GM12864 (cell line): Measurements from ENCODE around the gene CFAP161.

Experiments
- DNase-seq: peaks from one replicate; pipeline ENCODE4 v3.0.0-alpha.2; 2011; ENCODE audit warnings: low read depth
- H3K4me3 ChIP-seq: 2 replicates; pipeline ENCODE4 v1.5.1; 2011; ENCODE audit warnings: mild to moderate bottlenecking, low read depth, low read length, control low read depth
- TF ChIP-seq, protein P1 (sequence below): IDR thresholded peaks from 2 replicates; pipeline ENCODE4 v1.5.1; 2011; ENCODE audit warnings: low read depth, mild to moderate bottlenecking, moderate library complexity, low read length, control low read depth, inconsistent platforms; ENCODE audit errors: missing control alignments

CFAP161 gene

DNA sequence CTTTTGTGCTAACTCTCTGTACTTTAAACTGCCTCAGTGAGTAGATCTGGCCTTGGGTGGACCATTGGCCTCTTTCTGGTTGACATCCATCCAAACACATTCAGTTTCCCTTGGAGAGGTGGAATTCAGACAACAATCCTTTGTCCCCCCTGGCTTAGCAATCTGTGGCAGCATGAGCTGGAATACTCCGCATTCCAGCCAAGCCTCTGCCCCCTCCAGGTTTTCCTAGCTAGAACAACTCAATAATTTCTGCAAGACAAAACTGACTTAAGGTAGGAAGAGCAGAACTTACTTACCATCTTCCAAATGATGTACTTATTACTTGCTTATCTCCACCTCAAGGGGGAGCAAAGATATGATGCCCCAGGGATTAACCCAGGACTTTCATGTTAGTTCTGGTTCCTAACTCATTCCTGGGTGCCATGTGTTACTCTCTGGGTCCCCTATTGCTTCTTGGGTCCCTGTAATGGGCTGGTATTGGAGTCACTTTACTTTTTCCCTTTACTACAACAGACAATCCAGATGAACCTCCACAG, 40.8 kb downstream of the CFAP161 start:
- TF ChIP-seq, protein P1, sequence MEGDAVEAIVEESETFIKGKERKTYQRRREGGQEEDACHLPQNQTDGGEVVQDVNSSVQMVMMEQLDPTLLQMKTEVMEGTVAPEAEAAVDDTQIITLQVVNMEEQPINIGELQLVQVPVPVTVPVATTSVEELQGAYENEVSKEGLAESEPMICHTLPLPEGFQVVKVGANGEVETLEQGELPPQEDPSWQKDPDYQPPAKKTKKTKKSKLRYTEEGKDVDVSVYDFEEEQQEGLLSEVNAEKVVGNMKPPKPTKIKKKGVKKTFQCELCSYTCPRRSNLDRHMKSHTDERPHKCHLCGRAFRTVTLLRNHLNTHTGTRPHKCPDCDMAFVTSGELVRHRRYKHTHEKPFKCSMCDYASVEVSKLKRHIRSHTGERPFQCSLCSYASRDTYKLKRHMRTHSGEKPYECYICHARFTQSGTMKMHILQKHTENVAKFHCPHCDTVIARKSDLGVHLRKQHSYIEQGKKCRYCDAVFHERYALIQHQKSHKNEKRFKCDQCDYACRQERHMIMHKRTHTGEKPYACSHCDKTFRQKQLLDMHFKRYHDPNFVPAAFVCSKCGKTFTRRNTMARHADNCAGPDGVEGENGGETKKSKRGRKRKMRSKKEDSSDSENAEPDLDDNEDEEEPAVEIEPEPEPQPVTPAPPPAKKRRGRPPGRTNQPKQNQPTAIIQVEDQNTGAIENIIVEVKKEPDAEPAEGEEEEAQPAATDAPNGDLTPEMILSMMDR: no peak
- no peak overlapping the region for H3K4me3 ChIP-seq
- no peak for DNase-seq

DNA sequence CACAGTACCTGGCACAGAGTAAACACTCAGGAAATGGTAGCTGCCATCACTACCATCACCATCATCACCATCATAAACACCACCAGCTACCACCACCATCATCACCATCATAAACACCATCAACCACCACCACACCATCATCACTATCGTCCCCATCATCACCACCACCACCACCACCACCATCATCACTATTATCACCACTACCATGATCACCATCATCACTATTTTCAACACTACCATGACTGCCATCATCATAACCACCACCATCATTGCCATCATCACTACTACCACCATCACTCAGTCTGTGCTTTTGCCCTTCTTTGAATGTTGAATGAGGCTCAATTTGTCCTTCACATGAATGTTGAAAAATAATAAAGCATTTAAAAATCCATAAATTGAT, 41.4 kb downstream of the CFAP161 start:
- DNase-seq: no peak
- TF ChIP-seq, protein P1: no peak
- H3K4me3 ChIP-seq: no peak overlapping the region

DNA sequence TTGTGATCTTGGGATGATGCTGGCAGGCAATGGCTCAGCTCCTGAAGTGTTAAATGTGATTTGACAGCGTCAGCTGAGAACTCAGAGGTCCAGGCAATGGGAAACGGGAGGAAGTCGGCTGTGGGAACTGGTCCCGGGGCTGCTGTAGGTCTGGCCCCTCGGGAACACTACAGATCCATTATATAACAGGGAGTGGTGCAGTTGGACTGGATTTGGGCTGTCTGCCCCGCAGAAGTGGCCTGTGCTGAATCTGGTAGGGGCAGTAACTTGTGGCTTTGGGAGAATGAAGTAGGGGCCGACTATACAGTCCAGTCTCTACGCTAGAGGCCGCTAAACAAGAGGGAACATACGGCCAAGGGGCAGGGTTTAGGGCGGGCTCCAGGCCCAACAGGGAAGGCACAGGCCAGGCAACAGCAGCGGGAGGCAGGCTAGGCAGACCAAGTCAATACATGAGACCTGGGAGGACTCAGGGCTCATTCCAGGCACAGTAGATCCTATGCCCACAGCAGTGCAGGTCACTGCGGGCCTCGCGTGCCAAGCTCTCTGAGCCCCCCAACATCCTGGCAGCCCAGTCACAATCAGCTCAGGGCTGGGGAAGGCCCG, 42.3 kb downstream of the CFAP161 start:
- TF ChIP-seq, protein P1: no peak
- DNase-seq: no peak
- no peak overlapping the region for H3K4me3 ChIP-seq

DNA sequence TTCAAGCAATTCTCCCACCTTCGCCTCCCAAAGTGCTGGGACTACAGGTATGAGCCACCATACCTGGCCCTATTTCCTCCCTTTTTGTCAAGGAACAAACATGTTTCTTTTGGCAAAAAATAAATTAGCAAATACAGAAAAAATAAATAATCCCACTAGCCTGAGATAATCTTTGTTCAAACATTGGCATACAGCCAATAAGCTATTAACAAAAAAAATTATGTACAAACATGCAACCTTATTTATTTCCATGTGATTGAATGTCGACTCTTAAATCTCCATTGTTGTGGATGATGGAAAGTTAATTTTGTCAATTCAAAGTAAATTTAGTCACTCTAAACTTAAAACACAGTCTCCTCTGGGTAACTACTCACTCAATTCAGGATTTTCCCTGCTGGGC, 44.3 kb downstream of the CFAP161 start:
- no peak for DNase-seq
- TF ChIP-seq, protein P1: no peak
- no peak overlapping the region for H3K4me3 ChIP-seq

DNA sequence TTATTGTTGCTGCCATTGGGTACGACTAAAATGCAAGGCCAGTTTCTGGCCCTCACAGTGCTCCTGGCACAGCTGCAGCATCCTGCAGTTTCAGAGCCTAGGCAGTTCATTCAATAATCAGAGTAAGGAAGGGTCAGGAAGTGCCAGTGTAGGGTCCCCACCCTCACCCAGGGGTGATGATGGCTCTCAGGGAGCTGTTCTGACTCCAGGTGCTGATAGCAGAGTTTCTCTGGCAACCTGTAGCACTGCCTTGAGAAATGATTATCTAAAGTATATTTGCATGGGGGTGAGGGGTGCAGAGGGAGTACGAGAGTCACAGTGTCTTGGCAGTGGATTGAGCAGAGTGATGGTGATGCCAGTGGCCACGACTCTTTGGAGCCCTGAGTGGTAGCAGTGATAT, 47.1 kb downstream of the CFAP161 start:
- no peak overlapping the region for H3K4me3 ChIP-seq
- TF ChIP-seq, protein P1: no peak
- no peak for DNase-seq

DNA sequence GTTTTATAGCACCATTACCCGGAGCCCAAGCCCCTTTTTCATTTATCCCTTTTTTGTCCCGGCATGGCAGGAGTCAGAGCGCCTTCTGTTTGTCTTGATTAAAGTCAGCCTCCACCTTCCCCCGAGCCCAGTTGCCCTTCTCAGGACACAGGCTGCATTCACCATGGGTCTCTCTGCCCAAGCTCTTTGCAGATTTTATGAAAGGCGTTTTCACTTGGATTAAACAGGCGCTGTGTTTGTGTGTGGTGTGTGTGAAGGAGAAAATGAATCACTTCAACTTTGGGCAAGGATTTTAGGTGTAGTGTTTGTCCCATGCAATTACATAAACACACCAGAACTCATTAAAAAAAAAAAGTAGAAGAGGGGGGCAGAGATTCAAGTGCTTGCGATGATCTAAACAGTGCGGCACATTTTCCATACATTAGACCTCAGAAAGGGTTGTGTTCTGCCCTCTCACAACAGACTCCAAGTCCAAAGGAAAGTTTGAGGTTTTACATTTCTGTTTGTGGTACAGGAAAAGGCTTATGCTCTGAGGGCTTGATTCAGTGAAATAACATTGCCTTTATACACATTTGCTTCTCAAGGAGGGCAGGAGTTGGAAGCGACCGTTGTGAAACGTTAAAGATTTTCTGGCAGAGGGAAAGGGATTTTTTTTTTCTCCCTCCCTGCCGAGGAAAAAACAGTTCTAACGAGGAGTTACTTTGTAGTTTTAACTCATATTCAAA, 48.1 kb downstream of the CFAP161 start:
- TF ChIP-seq, protein P1: no peak
- DNase-seq: no peak
- H3K4me3 ChIP-seq: no peak overlapping the region
